K562 (cell line): ENCODE measurements around the gene ST7. TPM values are rescaled to one million over a fixed set of nuclear protein-coding genes. Genes with fewer than 3 reads are reported as not detected.

ENCODE experiments used
- ATAC-seq: fragments of 200-7000 bp; cut with Tn5 transposase; 3 replicates; pipeline ENCODE4 v1.9.1; 2020; ENCODE audit warnings: moderate library complexity
- BruUV-seq: library from RNA; stranded (reverse); fragments of 400-500 nt; replicated peaks from 2 replicates; lab custom pipeline; 2021; lab: Mats Ljungman, UMichigan
- CTCF ChIA-PET: fragments of 300-600 bp; formaldehyde crosslinking; extraction: SDS; loops from one replicate; lab custom pipeline; 2021; ENCODE audit warnings: low intra/inter-chr PET ratio; lab: Yijun Ruan, JAX
- POLR2A ChIA-PET: fragments of 300-600, 350-650 bp; sonication (Branson Sonifier 250); formaldehyde crosslinking; extraction: SDS; loops from one replicate; lab custom pipeline; 2021; ENCODE audit warnings: antibody characterized with exemption, inconsistent platforms; lab: Yijun Ruan, JAX
- DNase-seq, 4 experiments: peaks; one replicate each; pipeline versions ENCODE4 v3.0.0 to v3.0.0-alpha.2; 2011 to 2018; ENCODE audit warnings: low spot score in 3 of 4, mixed read lengths in 3 of 4; ENCODE audit errors: extremely low read depth in 1 of 4
- FAIRE-seq: peaks from 2 replicates; lab custom pipeline; 2011; peaks lifted over from hg19 to GRCh38; lab: Jason Lieb, UNC
- H2AFZ ChIP-seq: 2 replicates; pipeline ENCODE4 v1.6.0; 2011; ENCODE audit warnings: low read depth, low read length, control low read depth, inconsistent platforms
- H3K27ac ChIP-seq: fragments of 200-600 bp; 3 replicates; pipeline ENCODE4 v1.8.0; 2011; ENCODE audit warnings: low read depth, mild to moderate bottlenecking, control low read depth, inconsistent platforms, low read length, moderate library complexity, mixed read lengths; ENCODE audit errors: extremely low read depth
- H3K27me3 ChIP-seq, 2 experiments: fragments of 300-600 bp in 1 of 2; 2 replicates in 1 of 2; 3 replicates in 1 of 2; pipeline versions ENCODE4 v1.6.0 to v1.8.0; 2011; ENCODE audit warnings: inconsistent platforms in 2 of 2, low read length in 2 of 2, mild to moderate bottlenecking in 1 of 2, mixed read lengths in 1 of 2, moderate library complexity in 1 of 2; ENCODE audit not compliant: control insufficient read depth in 2 of 2, insufficient read depth in 2 of 2
- H3K36me3 ChIP-seq: fragments of 300-600 bp; 3 replicates; pipeline ENCODE4 v1.8.0; 2011; ENCODE audit warnings: mild to moderate bottlenecking, low read length, inconsistent platforms; ENCODE audit not compliant: control insufficient read depth, insufficient read depth
- H3K4me1 ChIP-seq, 2 experiments: fragments of 200-600 bp in 1 of 2; replicated peaks in 1 of 2; 2 replicates in 1 of 2; 3 replicates in 1 of 2; pipeline versions ENCODE4 v1.5.1 to v1.8.0; 2011; ENCODE audit warnings: inconsistent platforms in 2 of 2, low read length in 2 of 2, mild to moderate bottlenecking in 1 of 2, mixed read lengths in 1 of 2, moderate library complexity in 1 of 2; ENCODE audit not compliant: control insufficient read depth in 2 of 2, insufficient read depth in 2 of 2
- H3K4me2 ChIP-seq: 2 replicates; pipeline ENCODE4 v1.6.1; 2011; ENCODE audit warnings: low read length, control low read depth, inconsistent platforms, mixed read lengths; ENCODE audit not compliant: insufficient read depth
- H3K4me3 ChIP-seq: fragments of 200-600 bp; sonication (generic), shearing (Covaris generic); 2 replicates; pipeline ENCODE4 v1.5.1; 2016; ENCODE audit warnings: control low read depth, inconsistent platforms
- H3K79me2 ChIP-seq: fragments of 200-600 bp; 3 replicates; pipeline ENCODE4 v1.8.0; 2011; ENCODE audit warnings: low read length, inconsistent platforms; ENCODE audit not compliant: control insufficient read depth, insufficient read depth
- H3K9ac ChIP-seq, 2 experiments: 2 replicates each; pipeline versions ENCODE4 v1.6.0 to v1.6.1; 2011; ENCODE audit warnings: low read depth in 2 of 2, low read length in 2 of 2, control low read depth in 1 of 2, inconsistent platforms in 1 of 2, mild to moderate bottlenecking in 1 of 2, mixed read lengths in 1 of 2; ENCODE audit not compliant: insufficient read depth in 1 of 2
- H3K9me1 ChIP-seq: one replicate; pipeline ENCODE4 v1.6.0; 2011; ENCODE audit warnings: inconsistent platforms, mild to moderate bottlenecking, low read length, moderate library complexity; ENCODE audit not compliant: control insufficient read depth, insufficient read depth
- H3K9me3 ChIP-seq: replicated peaks from 2 replicates; pipeline ENCODE4 v1.5.1; 2011; ENCODE audit warnings: low read depth, low read length, inconsistent platforms; ENCODE audit not compliant: control insufficient read depth, insufficient read depth
- H4K20me1 ChIP-seq: replicated peaks from 2 replicates; pipeline ENCODE4 v1.6.1; 2011; ENCODE audit warnings: low read length, inconsistent platforms, mixed read lengths; ENCODE audit not compliant: control insufficient read depth, insufficient read depth
- NR0B1 ChIP-seq: fragments of 450-650 bp; IDR thresholded peaks from one replicate; pipeline ENCODE4 v1.6.1; 2018; ENCODE audit warnings: mild to moderate bottlenecking, moderate library complexity; ENCODE audit not compliant: partially characterized antibody
- SIX5 ChIP-seq, 2 experiments: IDR thresholded peaks; 2 replicates each; pipeline ENCODE4 v1.6.1; 2011; ENCODE audit warnings: low read length in 2 of 2, borderline replicate concordance in 1 of 2, low read depth in 1 of 2, mild to moderate bottlenecking in 1 of 2, moderate library complexity in 1 of 2; ENCODE audit not compliant: insufficient read depth in 1 of 2
- SPI1 ChIP-seq: IDR thresholded peaks from 2 replicates; pipeline ENCODE4 v1.6.1; 2011; ENCODE audit warnings: low read depth, low read length, control low read depth, borderline replicate concordance
- WGBS: fragments of 100-300 bp; shearing (Covaris generic); methylation state at CpG from one replicate; pipeline ENCODE4 v1.1.6; 2016; ENCODE audit warnings: low coverage, mixed read lengths; ENCODE audit not compliant: insufficient coverage; ENCODE audit errors: missing lambda C conversion rate; 5-methylcytosine and 5-hydroxymethylcytosine counted together
- in situ Hi-C: fragments of 300-500 bp; cut with MboI; formaldehyde crosslinking; loops from 4 replicates; pipeline ENCODE4 v1.15.0; 2018; ENCODE audit warnings: inconsistent platforms, mixed read lengths
- intact Hi-C: fragments of 100-400 bp; cut with micrococcal nuclease; formaldehyde crosslinking; loops from 2 replicates; pipeline ENCODE4 v1.14.2; 2022
- polyA plus RNA-seq, 8 experiments: library from polyadenylated mRNA; depleted of rRNA in 4 of 8; stranded (reverse) in 5 of 8; unstranded in 3 of 8; fragments of >200 nt; fragmentation: Nextera tagmentation in 2 of 8; fragmentation: Illumina TruSeq in 1 of 8; extraction: Ambion mirVana in 2 of 8; extraction: Trizol in 1 of 8; gene quantifications; 2 replicates each; pipeline versions ENCODE4 v1.2.1 to v1.2.3, GENCODE V29; 2011 to 2014; ENCODE audit warnings: inconsistent platforms in 1 of 8, missing spikeins in 1 of 8
- total RNA-seq, 7 experiments: library from RNA; depleted of rRNA in 6 of 7; stranded (reverse); fragments of >200 nt in 6 of 7; fragmentation: Illumina TruSeq in 2 of 7; extraction: Trizol in 2 of 7; gene quantifications; 2 replicates each; pipeline versions ENCODE4 v1.2.1 to v1.2.3, GENCODE V29; 2011 to 2021; ENCODE audit warnings: low replicate concordance in 1 of 7

The ST7 gene
- total and polyA plus RNA-seq, 9 of the 15 experiments (the other 6 are each of a cell fraction or from before 2014, with no cell fraction given), result 23.9 to 56.3 (median 36.9) TPM

GRCh38 chr7:116984511-116984910 is 31.2 kb downstream of the ST7 start:
- no peaks in the 10 kb centered on the region for H3K79me2 ChIP-seq
- FAIRE-seq (no peak), ATAC-seq (peak; percentile 12), DNase-seq (no peak)
- WGBS, result 50% methylated on average over 2 of the region's 2 CpGs
- in situ Hi-C loops, result no loop called here
- H2AFZ ChIP-seq, result no peak overlapping the region
- H4K20me1 ChIP-seq, result no peaks in the 10 kb centered on the region
- intact Hi-C loops, result no loop called here
- no peak overlapping the region for H3K27ac ChIP-seq
- no peak overlapping the region for H3K4me3 ChIP-seq
- no peak overlapping the region for H3K4me2 ChIP-seq
- no peaks in the 10 kb centered on the region for H3K27me3 ChIP-seq
- TF ChIP-seq NR0B1 (no peak), SPI1 (no peak), SIX5 (IDR thresholded peaks at IDR 0.05; ENCODE audit: borderline replicate concordance in 1 of 2, insufficient read depth in 1 of 2, low read depth in 1 of 2, low read length in 2 of 2) (0 out of 4 replicates have a peak, but pooled peaks of 1 of the 2 experiments have one; percentile 11)
- BruUV-seq, result no TSS peak
- ChIA-PET POLR2A (interaction anchor here (1.0 to 1.5 kb wide), 5 partner anchors 12 to 30 kb away, joined by 3 to 10 read pairs (median 5); no protein-coding TSS in a partner anchor), CTCF (interaction anchor here (0.6 to 7.9 kb wide), 7 partner anchors 12 to 143 kb away, joined by 3 to 143 read pairs (median 3); no protein-coding TSS in a partner anchor)
- no peaks in the 10 kb centered on the region for H3K9me3 ChIP-seq
- H3K4me1 ChIP-seq, result no peaks in the 10 kb centered on the region; a peak in 1 of 5 replicates
- no peak overlapping the region for H3K9ac ChIP-seq
- H3K9me1 ChIP-seq, result no peaks in the 10 kb centered on the region
- no peaks in the 10 kb centered on the region for H3K36me3 ChIP-seq
